GM18868 (cell line): Measurements from ENCODE around the gene UPF2.

Source experiments
- ATAC-seq: cut with Tn5 transposase; IDR thresholded peaks from one replicate; pipeline ENCODE4 v1.9.1; 2021; ENCODE audit warnings: mild to moderate bottlenecking, moderate library complexity; ENCODE audit not compliant: unreplicated experiment

The UPF2 gene

GRCh38 chr10:11886138-11886474, 156.5 kb downstream of the UPF2 start:
- ATAC-seq: no peak

GRCh38 chr10:11885437-11886137, 157.0 kb downstream of the UPF2 start:
- ATAC-seq: no peak

DNA sequence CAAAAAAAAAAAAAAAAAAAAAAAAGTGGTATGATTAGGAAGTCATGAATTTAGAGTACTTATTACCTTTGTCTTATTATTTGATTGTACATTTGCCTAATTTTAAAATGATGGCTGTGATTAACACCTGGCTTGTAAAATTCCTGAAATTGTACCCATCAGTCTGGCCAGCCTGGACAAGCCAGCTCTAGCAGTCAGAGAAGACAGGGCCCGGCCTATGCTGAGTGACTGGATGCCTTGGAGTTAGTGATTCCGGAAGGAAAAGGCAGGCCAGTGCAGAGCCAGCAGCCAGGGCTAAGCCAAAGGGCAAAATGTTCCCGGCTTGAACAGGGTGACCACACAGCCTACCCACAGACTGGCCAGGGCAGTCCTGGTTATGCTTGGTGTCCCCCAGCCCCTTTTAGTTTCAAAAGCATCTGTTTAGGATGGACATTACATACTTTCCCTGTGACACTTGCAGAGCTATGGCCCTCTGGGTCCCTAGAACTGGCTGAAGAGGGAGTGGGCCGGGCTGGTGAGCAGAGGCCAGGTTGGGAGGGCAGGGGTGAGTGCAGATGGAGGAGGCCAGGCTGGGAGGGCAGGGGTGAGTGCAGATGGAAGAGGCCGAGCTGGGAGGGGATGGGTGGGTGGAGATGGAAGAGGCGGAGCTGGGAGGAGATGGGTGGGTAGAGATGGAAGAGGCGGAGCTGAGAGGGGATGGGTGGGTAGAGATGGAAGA, 157.7 kb downstream of the UPF2 start:
- ATAC-seq: no peak

DNA sequence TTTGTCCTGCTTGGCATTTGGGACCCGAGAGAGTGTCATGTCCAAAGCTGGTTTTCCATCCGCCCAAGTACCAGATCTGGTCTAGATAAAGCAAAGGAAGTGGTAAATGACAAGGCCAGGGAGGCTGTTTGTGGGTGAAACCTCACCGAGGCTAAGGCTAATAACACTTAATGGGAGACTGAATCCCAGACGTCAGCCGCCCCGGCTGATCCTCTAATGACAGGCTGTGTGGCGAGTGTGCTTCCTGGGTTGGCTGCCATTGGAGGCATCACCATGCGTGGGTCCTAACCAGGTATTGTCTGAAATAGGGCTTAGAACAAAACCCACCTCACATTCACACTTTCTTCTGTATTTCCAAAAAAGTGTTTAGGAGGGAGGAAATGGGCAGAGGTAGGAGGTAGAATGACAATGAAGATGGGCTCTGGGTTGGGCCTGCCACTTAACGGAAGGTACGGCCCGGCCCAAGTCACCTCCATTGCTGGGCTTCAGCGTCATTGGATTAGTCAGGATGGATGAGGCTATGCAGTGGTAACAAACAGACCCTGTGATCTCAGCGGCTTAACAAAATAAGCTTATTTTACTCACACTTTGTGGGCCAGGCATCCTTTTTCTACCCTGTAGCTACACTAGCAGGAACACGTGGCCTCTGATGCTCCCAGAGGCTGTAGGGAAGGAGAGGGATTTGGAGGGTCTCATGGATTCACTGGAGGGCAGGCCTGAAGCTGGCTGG, 159.8 kb downstream of the UPF2 start:
- ATAC-seq: no peak

GRCh38 chr10:11881477-11882417, 160.9 kb downstream of the UPF2 start:
- no peak for ATAC-seq

DNA sequence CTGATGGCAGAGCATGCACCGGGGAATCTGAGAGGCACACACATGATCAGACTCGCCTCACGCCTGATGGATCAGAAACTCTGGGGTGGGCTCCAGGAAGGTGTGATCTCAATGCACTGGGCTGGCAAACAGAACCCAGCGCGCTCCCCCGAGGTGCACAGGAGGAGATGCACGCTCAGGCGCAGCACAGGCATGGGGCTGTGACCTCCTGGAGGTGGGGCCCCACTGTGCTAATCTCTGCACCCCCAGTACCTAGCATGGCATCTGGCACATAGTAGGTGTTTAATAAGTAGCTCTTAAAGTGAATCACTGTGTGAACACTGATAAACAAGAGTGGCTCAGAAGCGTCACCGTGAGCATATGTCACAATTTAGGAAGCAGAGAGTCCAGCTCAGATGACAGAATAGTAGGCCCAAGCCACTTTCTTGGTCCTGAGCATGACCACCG, 161.6 kb downstream of the UPF2 start:
- no peak for ATAC-seq

GRCh38 chr10:11880151-11881029, 162.2 kb downstream of the UPF2 start:
- no peak for ATAC-seq

DNA sequence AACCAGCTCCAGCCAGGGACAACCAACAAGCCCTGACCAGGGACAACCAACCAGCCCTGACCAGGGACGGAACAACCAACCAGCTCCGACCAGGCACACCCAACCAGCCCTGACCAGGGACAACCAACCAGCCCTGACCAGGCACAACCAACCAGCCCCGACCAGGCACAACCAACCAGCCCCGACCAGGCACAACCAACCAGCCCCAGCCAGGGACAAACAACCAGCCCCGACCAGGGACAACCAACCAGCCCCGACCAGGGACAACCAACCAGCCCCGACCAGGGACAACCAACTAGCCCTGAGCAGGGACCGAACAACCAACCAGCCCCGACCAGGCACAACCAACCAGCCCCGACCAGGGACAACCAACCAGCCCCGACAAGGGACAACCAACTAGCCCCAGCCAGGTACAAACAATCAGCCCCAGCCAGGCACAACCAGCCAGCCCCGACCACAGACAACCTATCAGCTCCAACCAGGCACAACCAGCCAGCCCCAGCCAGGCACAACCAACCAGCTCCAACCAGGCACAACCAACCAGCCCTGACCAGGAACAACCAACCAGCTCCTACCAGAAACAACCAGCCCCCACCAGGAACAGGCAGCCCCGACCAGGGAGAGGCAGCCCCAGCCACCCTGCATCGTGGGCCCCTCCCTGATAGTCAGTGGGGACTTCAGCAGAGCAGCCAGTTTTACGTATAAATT, 163.1 kb downstream of the UPF2 start:
- no peak for ATAC-seq

DNA sequence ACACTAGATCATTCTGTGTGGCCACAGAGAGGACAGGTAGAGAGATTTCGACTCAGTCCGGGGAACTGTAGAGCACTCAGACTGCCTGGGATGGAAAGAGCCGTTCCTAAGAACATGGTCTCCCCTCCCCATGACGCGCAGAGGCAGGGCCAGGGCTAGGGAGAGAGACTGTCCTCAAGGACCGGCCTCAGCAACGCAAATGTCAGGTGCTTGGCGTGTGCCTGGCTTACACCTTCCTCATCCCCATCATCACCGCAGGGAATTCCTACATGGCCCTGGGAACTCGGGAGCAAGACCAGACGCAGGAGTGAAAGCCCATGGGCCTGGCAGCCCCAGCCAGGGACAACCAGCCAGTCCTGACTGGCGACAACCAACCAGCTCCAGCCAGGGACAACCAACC, 163.8 kb downstream of the UPF2 start:
- ATAC-seq: no peak

DNA sequence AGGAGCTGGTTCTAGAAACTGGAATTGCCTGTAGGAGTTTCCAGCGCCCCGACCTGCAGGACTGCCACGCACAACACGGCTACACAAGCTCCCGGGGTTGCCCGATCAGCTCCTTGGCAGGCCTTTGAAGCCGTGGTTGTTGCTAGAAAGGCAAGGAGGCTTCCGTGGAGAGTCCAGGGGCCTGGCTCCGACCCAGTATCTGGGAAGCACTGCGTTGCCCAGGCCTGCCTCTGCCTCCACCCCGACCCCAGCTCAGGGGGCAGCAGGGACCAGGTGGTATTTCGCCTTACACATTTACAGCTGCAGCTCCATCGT, 165.1 kb downstream of the UPF2 start:
- ATAC-seq: no peak

DNA sequence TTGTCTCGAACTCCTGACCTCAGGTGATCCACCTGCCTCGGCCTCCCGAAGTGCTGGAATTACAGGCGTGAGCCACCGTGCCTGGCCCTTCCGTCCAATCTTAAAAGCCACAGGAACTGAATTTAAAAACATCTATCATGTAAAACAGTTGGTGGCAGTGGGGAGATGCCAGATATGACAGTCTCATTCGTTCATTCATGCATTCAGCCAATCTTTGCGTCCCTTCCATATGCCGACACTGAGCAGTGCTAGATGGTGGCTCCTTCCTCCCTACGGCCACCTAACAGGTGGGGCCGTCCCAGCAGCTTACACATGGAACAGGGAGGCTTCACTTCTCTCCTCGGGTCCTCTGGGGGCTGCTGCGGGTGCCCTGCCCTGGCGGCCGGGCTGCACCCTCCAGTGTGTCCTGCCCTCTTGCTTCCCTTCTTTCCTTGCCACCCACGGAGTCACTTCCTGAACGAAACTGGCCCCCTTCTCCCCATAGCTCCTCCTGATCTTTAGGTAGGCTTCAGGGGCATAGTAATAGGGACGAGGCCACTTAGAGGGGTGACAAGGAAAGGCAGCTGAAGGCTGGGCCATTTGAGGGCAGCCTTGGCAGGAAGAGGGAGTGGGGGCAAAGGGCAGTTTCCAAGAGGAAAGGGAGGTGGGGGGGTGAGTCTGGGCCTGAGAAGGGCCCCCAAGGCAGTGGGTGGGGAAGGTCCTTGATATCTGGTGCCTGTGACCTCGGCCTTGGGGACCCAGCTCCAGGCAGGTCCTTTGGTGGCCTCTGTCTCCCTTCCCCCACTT, 165.6 kb downstream of the UPF2 start:
- ATAC-seq: no peak

DNA sequence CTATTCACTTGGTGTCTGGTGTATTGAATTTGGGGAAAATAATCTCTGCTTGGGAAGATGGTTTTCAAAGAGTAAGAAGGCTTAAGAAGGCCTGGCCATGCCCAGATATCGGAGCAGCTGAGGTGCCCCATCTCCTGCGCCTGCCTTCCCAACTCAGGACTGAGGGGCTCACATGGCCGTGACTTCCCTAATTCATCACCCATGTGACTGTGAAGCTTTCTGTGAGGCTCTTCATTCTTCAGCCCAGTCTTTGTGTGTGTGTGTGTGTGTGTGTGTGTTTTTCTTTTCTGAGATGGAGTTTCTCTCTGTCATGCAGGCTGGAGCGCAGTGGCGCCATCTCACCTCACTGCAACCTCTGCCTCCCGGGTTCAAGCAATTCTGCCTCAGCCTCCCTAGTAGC, 166.3 kb downstream of the UPF2 start:
- ATAC-seq: no peak

DNA sequence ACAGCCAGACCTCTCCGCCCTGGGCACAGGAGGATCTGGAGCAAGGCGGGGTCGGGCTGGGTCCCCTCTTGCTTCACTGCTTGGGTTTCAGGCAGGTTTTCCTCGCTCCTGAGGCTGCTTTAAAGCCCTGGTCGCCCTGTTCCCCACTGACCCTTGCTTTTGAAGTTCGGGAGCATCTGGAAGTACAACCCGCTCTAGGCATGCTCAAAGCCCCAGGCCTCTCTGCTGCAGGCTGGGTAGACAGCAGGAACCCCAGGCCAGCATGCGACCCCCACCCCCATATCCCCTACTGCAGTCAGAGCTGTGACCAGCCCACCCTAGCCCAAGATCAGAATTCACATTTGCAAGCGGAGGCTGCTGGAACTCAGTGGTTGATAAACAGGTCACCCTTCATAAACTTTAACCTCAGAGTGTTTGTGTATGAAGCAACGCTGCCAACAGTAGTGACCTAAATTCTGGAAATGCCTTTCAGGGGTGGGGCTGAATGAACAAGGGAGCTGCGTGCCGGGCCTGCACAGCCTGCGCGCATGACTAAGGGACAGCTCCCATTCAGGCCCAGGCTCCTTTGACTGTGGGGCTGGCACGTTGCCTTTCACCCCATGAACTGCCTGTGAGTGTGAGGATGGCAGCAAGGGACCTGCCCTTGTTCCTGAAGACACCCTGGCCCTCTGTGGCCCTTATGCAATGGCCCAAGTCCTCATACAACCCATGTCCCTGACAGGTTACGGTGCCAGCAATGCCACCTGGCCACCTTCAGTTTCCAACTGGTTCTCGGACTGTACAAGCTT, 166.9 kb downstream of the UPF2 start:
- no peak for ATAC-seq

DNA sequence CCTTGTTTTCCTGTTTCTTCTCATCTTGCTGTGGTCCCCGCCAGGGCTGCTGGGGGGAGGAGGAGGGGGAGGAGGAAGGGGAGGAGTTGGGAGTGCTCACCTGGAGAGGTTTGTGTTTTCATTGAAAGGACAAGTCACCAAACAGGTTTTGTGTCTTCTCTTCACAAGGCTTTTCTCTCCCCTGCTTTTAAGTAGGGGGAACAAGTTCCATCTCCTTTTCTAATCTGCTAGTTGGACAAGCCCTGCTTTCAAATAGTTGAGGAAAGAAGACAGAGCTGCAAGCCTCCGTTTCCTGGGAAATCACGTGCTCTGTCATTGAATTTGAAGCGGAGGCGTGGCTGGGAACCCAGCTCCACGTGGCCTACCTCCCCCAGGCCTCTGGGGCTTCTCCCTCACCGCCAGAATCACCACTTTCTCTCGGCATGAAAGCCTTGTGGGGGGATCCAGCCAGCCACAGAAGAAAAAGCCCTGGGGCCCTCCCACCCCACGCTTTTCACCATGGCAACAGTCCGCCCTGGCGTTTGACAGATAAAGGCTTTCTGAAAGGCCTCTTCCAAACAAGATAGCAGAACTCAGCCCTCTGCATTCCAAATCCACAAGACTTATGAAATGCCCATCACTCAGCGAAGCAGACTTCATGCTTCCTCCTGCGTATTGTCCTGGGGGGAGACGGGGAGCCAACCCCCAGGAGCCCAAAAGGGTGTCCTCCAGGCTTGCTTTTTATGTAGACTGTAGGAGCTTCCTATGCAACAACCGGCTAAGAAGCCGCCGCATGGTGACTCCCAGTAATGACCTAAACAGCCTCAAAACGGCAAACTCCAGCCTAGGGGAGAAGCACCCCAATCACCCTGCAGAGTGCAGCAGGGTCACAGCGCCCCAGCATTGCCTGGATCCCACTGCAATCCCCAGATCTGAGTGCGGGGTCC, 167.8 kb downstream of the UPF2 start:
- ATAC-seq: peak; percentile 72

GRCh38 chr10:11871466-11871865, 171.1 kb downstream of the UPF2 start:
- no peak for ATAC-seq

DNA sequence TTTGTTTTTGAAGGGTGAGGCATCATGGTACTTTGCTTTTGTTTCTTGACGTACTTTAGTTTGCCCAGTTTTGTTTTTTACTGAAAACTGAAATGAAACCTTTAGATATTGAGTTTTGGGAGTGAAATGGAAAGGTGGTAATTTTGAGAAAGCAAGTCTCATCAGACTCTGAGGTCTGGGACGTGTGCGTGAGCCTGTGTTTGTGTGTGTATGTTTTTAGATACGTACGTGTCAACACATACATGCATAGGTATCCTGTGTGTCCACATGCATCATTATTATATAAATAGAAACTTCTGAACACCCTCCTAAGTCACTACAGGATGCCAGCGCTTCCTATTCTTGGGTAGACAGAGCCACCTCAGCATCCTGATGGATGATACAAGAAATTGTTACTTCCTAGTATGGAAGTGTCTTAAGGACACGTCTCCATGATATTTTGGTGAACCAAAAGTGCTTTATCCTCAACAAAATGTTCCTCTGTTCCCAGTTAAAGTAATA, 171.7 kb downstream of the UPF2 start:
- ATAC-seq: no peak

GRCh38 chr10:11870461-11870780, 172.2 kb downstream of the UPF2 start:
- no peak for ATAC-seq
